GM19099 (cell line): ENCODE measurements around the gene JAKMIP1.

Source experiments
- POLR2A ChIP-seq: IDR thresholded peaks from 3 replicates; pipeline ENCODE4 v1.6.1; 2011; ENCODE audit warnings: low read depth; ENCODE audit not compliant: insufficient read length; ENCODE audit errors: extremely low read depth

The JAKMIP1 gene

DNA sequence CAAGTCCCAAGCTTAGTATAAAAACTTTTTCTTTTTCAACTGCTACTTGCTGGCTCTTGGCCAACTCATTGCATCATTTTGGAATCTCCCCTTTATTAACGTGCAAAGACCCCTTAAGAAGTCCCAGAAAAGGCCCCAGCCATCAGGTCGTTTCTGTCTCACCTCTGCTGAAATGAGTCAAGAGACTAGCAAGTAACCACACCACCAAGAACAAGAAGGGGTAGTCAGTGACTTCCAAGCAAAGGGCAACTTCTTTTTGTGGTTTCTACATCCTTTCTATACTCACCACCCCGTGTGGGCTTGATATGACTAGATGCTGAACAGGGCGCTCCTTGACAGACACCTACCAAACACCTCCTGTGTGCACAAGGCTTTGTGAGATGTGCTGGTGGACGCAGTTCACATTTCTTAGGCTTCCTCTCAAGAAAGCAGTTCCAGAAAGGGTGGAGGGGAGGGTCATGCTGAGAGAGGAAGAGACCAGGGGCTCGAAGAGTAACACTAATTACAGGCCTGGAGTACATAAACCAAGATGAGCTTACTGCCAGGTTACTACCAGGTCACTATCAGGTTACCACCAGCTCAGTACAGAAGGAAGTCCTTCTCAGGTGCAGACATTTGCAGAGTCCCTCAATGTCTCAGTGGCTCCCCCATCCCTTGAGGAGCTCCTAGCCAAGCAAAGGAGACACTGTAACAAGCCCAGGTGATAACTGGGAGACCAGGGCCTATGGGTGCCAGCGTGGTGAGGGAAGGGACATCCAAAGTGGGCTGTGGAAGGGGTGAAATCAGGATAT, 19.3 kb downstream of the JAKMIP1 start:
- TF ChIP-seq POLR2A, result no peak

GRCh38 chr4:6179362-6179761, 21.0 kb downstream of the JAKMIP1 start:
- TF ChIP-seq POLR2A, result no peak

DNA sequence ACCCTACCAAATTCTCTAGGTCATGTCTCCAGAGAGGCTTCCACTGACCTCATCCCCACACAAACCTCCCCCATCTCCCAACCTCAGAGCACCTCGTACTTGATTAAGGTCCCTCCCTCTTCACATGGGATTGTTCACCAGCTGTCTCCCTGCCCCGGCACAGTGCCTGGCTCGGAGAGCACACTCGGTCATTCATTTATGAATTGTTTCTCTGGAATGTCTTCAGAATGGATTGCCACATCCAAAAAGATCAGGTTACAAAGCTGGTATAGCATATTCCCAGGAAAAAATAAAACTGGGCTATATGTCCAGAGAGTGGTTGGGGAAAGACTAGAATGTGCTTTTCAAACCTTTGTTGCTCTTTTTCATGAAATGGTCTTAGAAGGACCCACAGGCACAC, 21.6 kb downstream of the JAKMIP1 start:
- no peak for TF ChIP-seq POLR2A

GRCh38 chr4:6177587-6178197, 22.7 kb downstream of the JAKMIP1 start:
- no peak for TF ChIP-seq POLR2A

DNA sequence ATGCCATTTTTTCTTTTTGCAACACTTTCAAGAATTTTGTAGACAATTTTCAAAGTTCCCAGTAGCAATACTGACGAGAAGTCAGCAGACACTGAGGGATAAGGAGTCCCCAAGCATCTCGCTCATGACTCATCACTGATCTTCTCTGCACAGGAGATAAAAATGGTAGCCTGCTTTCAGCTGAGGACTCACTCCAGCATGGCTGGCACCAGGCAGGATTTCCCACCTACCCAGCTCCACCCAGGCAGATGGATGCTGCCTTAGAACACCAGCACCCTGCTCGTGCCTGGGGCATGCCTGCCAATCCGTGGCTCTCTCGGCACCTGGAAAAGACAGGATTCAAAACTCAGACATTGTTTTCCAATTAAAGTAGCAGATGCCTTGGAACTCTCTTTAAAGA, 24.9 kb downstream of the JAKMIP1 start:
- no peak for TF ChIP-seq POLR2A

GRCh38 chr4:6172927-6173200, 27.5 kb downstream of the JAKMIP1 start:
- TF ChIP-seq POLR2A, result no peak

DNA sequence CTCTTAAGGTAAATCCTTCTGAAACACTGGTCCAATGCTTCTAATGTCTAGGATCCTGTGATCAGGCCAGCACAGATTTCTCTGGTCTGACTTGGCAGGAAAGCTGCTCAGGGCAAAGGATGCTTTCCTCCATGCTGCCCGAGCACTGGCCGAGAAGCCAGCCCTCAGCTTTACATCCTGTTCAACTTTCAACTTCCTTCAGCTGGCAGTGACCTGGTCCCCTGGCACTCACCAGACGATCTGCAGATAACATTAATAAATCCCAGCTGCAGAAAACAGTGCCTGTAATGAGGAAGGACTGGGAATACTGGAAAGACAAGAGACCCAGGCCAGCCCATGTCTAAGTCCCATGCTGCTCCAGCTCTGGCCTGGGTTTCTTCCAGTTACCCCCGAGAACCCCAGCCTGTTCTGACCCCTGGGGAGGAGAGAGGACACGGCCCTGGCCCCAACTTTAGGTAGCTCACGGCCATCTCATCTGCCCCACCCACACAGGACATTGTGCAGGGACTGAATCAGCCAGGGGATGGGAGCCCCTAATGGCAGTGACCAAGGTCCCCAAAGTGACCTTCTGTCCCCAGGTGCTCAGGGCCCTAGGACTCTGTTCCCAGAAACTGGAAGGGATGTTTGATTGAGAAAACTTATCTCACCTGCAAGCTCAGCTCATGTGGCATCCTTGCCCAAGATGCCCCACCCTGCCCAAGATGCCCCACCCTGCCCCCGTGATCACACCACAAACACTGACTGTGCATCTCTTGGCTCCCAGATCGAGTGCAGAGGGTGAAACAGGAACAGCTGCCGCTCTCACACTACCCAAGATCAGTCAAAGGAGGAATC, 28.0 kb downstream of the JAKMIP1 start:
- TF ChIP-seq POLR2A, result no peak

GRCh38 chr4:6169239-6169638, 31.1 kb downstream of the JAKMIP1 start:
- TF ChIP-seq POLR2A, result no peak

- no peak for TF ChIP-seq POLR2A
Measured at GRCh38 chr4:6165766-6166165, 34.6 kb downstream of the JAKMIP1 start.

GRCh38 chr4:6162885-6163284, 37.5 kb downstream of the JAKMIP1 start:
- no peak for TF ChIP-seq POLR2A

- TF ChIP-seq POLR2A, result no peak
Measured at GRCh38 chr4:6161921-6162464, 38.4 kb downstream of the JAKMIP1 start.

DNA sequence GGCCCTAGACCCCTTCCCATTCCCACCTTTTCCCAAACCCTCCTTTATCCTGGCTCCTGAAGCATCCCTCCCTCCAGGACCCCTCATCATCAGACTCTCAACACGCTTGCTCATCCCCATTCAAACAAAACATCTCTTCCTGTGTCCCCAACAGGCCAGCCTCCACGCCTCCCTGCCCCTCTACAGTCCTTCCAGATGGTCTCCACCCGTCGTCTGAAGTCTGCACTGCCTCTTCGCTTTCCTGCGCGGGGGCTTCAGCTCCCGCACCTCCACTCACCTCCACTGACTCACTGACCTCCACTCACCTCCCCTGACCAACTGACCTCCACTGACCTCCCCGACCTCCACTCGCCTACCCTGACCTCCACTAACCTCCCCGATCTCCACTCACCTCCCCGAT, 39.8 kb downstream of the JAKMIP1 start:
- TF ChIP-seq POLR2A, result no peak

- TF ChIP-seq POLR2A, result no peak
Measured at GRCh38 chr4:6157926-6158325, 42.4 kb downstream of the JAKMIP1 start.

- TF ChIP-seq POLR2A, result no peak
Measured at GRCh38 chr4:6155996-6156750, 44.2 kb downstream of the JAKMIP1 start.

DNA sequence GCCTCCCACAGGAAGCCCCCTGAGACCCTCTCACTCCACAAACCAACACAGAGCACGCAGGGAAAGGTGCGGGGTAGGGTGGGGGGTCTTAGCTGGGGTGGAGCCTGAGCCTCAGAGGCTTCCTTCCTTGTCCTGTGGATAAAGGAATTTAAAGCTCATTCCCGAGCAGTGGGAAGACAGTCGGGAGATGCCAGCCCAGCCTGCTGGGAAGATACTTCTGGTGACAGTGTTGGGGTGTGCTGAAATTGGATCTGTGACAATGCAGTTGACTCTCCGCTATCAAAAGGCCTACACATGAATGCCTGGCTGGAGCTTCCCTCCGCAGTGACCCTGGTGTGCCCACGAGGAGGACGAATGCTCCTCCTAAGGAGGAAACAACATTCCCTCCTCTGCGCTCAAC, 45.5 kb downstream of the JAKMIP1 start:
- TF ChIP-seq POLR2A, result no peak
